Keratinocyte (primary cell): ENCODE data around the gene LRRC4C. TPM values are rescaled to one million over a fixed set of nuclear protein-coding genes. Genes with fewer than 3 reads are reported as not detected.

Experiments used
- DNase-seq: peaks from one replicate; pipeline ENCODE4 v3.0.0-alpha.2; 2011; ENCODE audit warnings: low read depth, missing footprints, low spot score
- FAIRE-seq: peaks from 2 replicates; lab custom pipeline; 2011; peaks lifted over from hg19 to GRCh38; lab: Jason Lieb, UNC
- H2AFZ ChIP-seq: 2 replicates; pipeline ENCODE4 v1.6.0; 2012; ENCODE audit warnings: low read length, control low read depth, inconsistent platforms; ENCODE audit not compliant: control insufficient read depth
- H3K27ac ChIP-seq: 2 replicates; pipeline ENCODE4 v1.5.1; 2011; ENCODE audit warnings: low read length; ENCODE audit not compliant: control insufficient read depth, insufficient read depth
- H3K27me3 ChIP-seq: 3 replicates; pipeline ENCODE4 v1.6.0; 2011; ENCODE audit warnings: low read length; ENCODE audit not compliant: control insufficient read depth, insufficient read depth; ENCODE audit errors: extremely low read depth
- H3K36me3 ChIP-seq, 2 experiments: 2 replicates in 1 of 2; 3 replicates in 1 of 2; pipeline ENCODE4 v1.5.1; 2011; ENCODE audit warnings: low read length in 2 of 2, mild to moderate bottlenecking in 1 of 2; ENCODE audit not compliant: control insufficient read depth in 2 of 2, insufficient read depth in 2 of 2; ENCODE audit errors: extremely low read depth in 1 of 2
- H3K4me1 ChIP-seq: 3 replicates; pipeline ENCODE4 v1.5.1; 2011; ENCODE audit warnings: low read length; ENCODE audit not compliant: control insufficient read depth, insufficient read depth; ENCODE audit errors: extremely low read depth
- H3K4me2 ChIP-seq: 3 replicates; pipeline ENCODE4 v1.6.0; 2011; ENCODE audit warnings: low read depth, low read length; ENCODE audit not compliant: control insufficient read depth, insufficient read depth; ENCODE audit errors: extremely low read depth
- H3K4me3 ChIP-seq, 3 experiments: fragments of 200-600 bp in 1 of 3; sonication (generic) in 1 of 3; 2 replicates in 2 of 3; 3 replicates in 1 of 3; pipeline ENCODE4 v1.5.1; 2011 to 2016; ENCODE audit warnings: low read length in 3 of 3, mild to moderate bottlenecking in 3 of 3, control low read depth in 2 of 3, inconsistent platforms in 1 of 3, low read depth in 1 of 3, mixed read lengths in 1 of 3, mixed run types in 1 of 3, moderate library complexity in 1 of 3; ENCODE audit not compliant: control insufficient read depth in 2 of 3, insufficient read depth in 2 of 3; ENCODE audit errors: extremely low read depth in 1 of 3
- H3K79me2 ChIP-seq: 2 replicates; pipeline ENCODE4 v1.6.0; 2012; ENCODE audit warnings: low read length; ENCODE audit not compliant: control insufficient read depth, insufficient read depth
- H3K9ac ChIP-seq: 3 replicates; pipeline ENCODE4 v1.6.0; 2011; ENCODE audit warnings: low read length; ENCODE audit not compliant: control insufficient read depth, insufficient read depth; ENCODE audit errors: extremely low read depth
- H3K9me1 ChIP-seq: 3 replicates; pipeline ENCODE4 v1.6.0; 2011; ENCODE audit warnings: low read length; ENCODE audit not compliant: control insufficient read depth, insufficient read depth; ENCODE audit errors: extremely low read depth
- H3K9me3 ChIP-seq: 2 replicates; pipeline ENCODE4 v1.5.1; 2012; ENCODE audit warnings: low read depth, low read length; ENCODE audit not compliant: control insufficient read depth
- H4K20me1 ChIP-seq: 3 replicates; pipeline ENCODE4 v1.6.0; 2011; ENCODE audit warnings: low read length; ENCODE audit not compliant: control insufficient read depth, insufficient read depth; ENCODE audit errors: extremely low read depth
- CTCF ChIP-seq, 3 experiments: IDR thresholded peaks in 1 of 3; conservative IDR thresholded peaks in 1 of 3; optimal IDR thresholded peaks in 1 of 3; 2 replicates in 2 of 3; 3 replicates in 1 of 3; pipeline versions ENCODE3 to v1.5.1; 2011; ENCODE audit warnings: low read length in 3 of 3, mild to moderate bottlenecking in 3 of 3, moderate library complexity in 2 of 3, control low read depth in 1 of 3, inconsistent platforms in 1 of 3; ENCODE audit not compliant: insufficient read depth in 2 of 3; ENCODE audit errors: extremely low read depth in 1 of 3
- EZH2 ChIP-seq: IDR thresholded peaks from one replicate; pipeline ENCODE4 v1.6.1; 2012; ENCODE audit warnings: inconsistent platforms, mild to moderate bottlenecking, low read length, moderate library complexity
- dilution Hi-C: fragments of 300-500 bp; cut with MboI; formaldehyde crosslinking; loops from one replicate; pipeline ENCODE4 v1.7.0; 2020; ENCODE audit warnings: low sequenced_read_pairs; ENCODE audit not compliant: extremely low pct_ligation_motif_present
- polyA plus RNA-seq, 5 experiments: library from polyadenylated mRNA; depleted of rRNA in 3 of 5; stranded (reverse) in 3 of 5; stranded (forward) in 1 of 5; unstranded in 1 of 5; fragments of >200 nt; gene quantifications; 1 replicate in 1 of 5; 2 replicates in 3 of 5; 3 replicates in 1 of 5; pipeline versions ENCODE4 v1.2.1 to v1.2.3, GENCODE V29; 2011 to 2012; ENCODE audit warnings: missing spikeins in 2 of 5, low read depth in 1 of 5, low replicate concordance in 1 of 5

LRRC4C gene
- polyA plus RNA-seq, 1 donor (not counting 4 experiments of a cell fraction or from before 2014, with no cell fraction given): not detected

- dilution Hi-C loops: no loop called here
Observed at GRCh38 chr11:40246983-40247382, 1212.5 kb downstream of the LRRC4C start.

GRCh38 chr11:40241524-40242051 lies 1217.9 kb downstream of the LRRC4C start:
- Histone ChIP-seq H3K27me3 (no peaks in the 10 kb centered on the region), H2AFZ (no peak overlapping the region), H3K4me3 (no peak overlapping the region), H3K9me3 (no peaks in the 10 kb centered on the region), H4K20me1 (no peaks in the 10 kb centered on the region), H3K27ac (no peak overlapping the region), H3K79me2 (no peaks in the 10 kb centered on the region), H3K36me3 (no peaks in the 10 kb centered on the region), H3K9me1 (no peaks in the 10 kb centered on the region), H3K9ac (no peak overlapping the region), H3K4me2 (no peak overlapping the region), H3K4me1 (no peaks in the 10 kb centered on the region)
- no peak for FAIRE-seq
- dilution Hi-C loops: no loop called here
- DNase-seq: no peak
- TF ChIP-seq EZH2 (no peak), CTCF (optimal IDR thresholded peaks at IDR 0.05 in 1 of 3, IDR thresholded peaks at IDR 0.05 in 1 of 3, conservative IDR thresholded peaks at IDR 0.05 in 1 of 3; ENCODE audit: extremely low read depth in 1 of 3, insufficient read depth in 2 of 3, low read length in 3 of 3) (no peak)

More at GRCh38 chr11:40246983-40247382, 1212.5 kb downstream of the LRRC4C start:
- FAIRE-seq (no peak), DNase-seq (no peak)
- H3K4me3 ChIP-seq: no peak overlapping the region
- H3K4me1 ChIP-seq: no peaks in the 10 kb centered on the region
- no peak overlapping the region for H3K4me2 ChIP-seq
- no peaks in the 10 kb centered on the region for H3K36me3 ChIP-seq
- H3K27ac ChIP-seq: no peak overlapping the region
- peaks cover 2% of the 10 kb centered on the region for H3K9me3 ChIP-seq
- H3K79me2 ChIP-seq: no peaks in the 10 kb centered on the region
- no peak overlapping the region for H2AFZ ChIP-seq
- no peaks in the 10 kb centered on the region for H4K20me1 ChIP-seq
- H3K9me1 ChIP-seq: no peaks in the 10 kb centered on the region
- H3K9ac ChIP-seq: no peak overlapping the region
- TF ChIP-seq CTCF (optimal IDR thresholded peaks at IDR 0.05 in 1 of 3, IDR thresholded peaks at IDR 0.05 in 1 of 3, conservative IDR thresholded peaks at IDR 0.05 in 1 of 3; ENCODE audit: extremely low read depth in 1 of 3, insufficient read depth in 2 of 3, low read length in 3 of 3) (no peak), EZH2 (no peak)
- no peaks in the 10 kb centered on the region for H3K27me3 ChIP-seq
